Sciatic nerve (tissue), 2 donors: Measurements from ENCODE around the gene CDK17. TPM values are rescaled to one million over a fixed set of nuclear protein-coding genes. Genes with fewer than 3 reads are reported as not detected.
"Not testable (repeated sequence)": the region's sequence is repeated elsewhere in the genome, so short reads cannot be mapped to it uniquely, and the experiment has no call there.

Experiments used
- ATAC-seq: fragments of 200-7000 bp; cut with Tn5 transposase; one replicate; pipeline ENCODE4 v1.9.1; 2020; ENCODE audit warnings: mild to moderate bottlenecking, moderate library complexity
- DNase-seq: peaks from one replicate; pipeline ENCODE4 v3.0.0-alpha.2; 2020; ENCODE audit warnings: low spot score
- intact Hi-C: fragments of 100-400 bp; cut with DNase I; formaldehyde crosslinking; loops from one replicate; pipeline ENCODE4 v1.14.2; 2022
- total RNA-seq: library from RNA; stranded (reverse); fragmentation: NEBNext Ultra II Directional; extraction: Animal tissue kit (Norgen Biotek cat#: 25700); gene quantifications from one replicate; pipeline ENCODE4 v1.2.1, GENCODE V29; 2021
- donor health status: DM: no; HTN: no; CAD: no.
- donor health status: DM: no; HTN: no; CAD: no.

The CDK17 gene
- total RNA-seq, 1 donor from 2014 or later = 77.6 TPM

DNA sequence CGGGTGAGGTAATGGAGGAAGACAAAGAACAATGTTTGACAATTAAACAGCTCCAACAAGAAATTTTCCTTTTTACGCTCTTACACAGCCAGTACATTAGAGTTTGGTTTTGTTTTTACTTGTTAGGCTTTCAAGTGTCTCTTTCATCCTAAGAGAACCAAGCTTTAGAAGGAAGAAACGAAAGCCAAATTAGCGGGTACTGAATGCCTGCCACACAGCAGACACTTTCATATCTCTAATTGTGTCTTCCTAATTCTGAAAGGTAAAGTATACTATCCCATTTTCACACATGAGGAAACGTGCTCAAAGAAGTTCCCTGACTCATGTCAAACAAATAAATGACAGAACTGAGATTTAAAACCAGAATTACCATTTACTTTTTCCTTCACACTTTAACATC lies 65.0 kb downstream of the CDK17 start:
- intact Hi-C loops = no loop called here
- DNase-seq = no peak
- ATAC-seq = no peak

DNA sequence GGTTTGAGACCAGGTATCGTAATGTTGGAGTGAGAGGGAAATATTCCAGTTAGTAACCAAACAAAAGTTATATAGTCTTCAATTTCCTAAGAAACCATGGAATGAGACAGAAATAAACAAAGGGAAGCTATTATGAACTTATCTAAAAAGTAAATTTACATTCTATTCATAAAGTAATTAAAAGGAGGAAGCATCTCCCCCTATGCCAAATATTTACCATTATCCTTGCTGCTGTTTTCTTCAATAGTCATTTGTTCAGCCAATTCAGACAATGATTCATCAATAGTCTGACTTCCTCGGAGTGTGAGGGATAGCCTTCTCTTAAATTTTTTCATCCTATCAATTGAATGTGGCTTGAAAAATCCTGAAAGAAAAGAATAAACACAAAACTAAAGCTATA lies 65.7 kb downstream of the CDK17 start:
- ATAC-seq (no peak), DNase-seq (no peak)
- intact Hi-C loops = no loop called here

DNA sequence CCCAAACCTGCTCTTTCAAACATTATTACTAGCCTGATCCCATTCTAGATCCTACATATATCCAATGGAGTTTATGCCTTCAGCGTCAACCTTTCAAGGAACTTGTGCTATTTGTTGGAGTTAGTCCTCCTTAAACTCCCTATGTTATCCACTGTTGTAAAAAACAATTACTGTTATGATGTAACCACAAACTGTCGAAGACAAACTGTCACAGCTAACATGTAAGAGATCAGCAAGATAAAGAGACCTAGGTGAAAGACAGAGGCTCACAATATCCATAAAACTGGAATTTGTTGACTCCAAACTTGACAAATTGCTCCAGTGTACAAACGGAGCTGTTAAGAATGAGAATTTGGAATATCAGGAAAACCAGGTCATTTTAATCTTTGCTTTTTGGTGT lies 70.7 kb downstream of the CDK17 start:
- intact Hi-C loops = no loop called here
- no peak for ATAC-seq
- no peak for DNase-seq

DNA sequence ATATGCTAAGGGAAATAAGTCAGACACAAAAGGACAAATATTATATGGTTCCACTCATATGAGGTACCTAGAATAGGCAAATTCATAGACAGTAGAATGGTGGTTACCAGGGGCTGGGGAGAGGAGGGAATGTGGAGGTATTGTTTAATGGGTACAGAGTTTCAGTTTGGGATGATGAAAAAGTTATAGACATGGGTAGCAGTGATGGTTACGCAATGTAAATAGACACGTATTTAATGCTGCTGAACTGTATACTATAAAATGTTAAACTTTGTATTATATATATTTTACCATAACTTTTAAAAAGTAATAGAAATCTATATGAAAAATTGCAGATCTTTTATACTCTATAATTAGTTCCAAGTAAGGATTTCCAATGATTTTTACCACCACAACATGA lies 71.2 kb downstream of the CDK17 start:
- intact Hi-C loops = no loop called here
- no peak for DNase-seq
- ATAC-seq = no peak

DNA sequence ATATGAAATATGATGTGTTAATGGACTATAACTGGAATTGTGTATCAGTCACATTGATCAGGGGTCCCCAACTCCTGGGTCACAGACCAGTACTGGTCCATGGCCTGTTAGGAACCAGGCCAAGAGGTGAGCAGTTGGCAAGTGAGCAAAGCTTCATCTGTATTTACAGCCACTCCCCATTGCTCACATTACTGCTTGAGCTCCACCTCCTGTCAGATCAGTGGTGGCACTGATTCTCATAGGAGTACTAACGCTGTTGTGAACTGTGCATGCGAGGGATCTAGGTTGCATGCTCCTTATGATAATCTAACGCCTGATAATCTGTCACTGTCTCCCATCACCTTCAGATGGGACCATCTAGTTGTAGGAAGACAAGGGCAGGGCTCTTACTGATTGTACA lies 72.3 kb downstream of the CDK17 start:
- DNase-seq (no peak), ATAC-seq (no peak)
- intact Hi-C loops = no loop called here

DNA sequence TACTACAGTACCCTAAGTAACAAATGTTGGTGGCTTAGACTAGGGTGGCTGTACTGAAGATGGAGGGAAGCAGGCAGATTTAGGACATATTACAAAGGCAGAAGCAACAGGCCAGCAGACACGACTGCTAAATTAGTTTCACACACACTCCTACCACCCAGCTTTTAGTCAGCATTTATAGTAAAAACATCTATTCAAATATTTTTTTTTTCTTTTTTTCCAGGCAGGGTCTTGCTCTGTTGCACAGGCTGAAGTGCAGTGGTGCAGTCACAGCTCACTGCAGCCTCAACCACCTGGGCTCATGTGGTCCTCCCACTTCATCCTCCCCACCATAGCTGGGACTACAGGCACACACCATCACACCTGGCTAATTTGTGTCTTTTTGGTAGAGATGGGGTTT lies 72.9 kb downstream of the CDK17 start:
- DNase-seq (no peak), ATAC-seq (no peak)
- intact Hi-C loops = no loop called here

DNA sequence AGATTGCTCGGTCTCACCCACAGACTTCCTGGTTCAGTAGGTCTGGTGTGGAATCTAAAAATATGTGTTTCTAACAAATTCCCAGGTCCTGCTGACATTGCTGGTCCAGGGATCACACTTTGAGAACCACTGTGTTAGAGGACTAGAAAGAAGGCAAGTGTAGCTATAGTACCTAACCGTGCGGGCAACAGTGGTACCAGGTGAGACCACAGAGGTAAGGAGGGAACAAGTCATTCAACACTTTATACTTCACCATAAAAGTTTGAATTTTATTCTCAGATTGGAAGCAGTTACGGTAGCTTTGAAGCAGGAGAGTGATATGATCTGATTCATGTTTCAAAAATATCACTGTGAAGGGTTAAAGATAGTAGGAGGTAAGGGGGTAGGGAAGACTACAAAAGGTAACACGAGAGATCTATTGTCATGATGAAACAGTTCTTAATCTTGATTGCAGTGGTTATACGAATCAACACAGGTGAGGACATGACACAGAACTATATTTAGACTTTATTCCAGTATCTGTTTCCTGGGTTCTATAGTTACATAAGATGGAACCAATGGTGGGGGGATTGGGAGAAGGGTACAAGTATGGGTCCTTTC lies 73.5 kb downstream of the CDK17 start:
- intact Hi-C loops = no loop called here
- no peak for ATAC-seq

DNA sequence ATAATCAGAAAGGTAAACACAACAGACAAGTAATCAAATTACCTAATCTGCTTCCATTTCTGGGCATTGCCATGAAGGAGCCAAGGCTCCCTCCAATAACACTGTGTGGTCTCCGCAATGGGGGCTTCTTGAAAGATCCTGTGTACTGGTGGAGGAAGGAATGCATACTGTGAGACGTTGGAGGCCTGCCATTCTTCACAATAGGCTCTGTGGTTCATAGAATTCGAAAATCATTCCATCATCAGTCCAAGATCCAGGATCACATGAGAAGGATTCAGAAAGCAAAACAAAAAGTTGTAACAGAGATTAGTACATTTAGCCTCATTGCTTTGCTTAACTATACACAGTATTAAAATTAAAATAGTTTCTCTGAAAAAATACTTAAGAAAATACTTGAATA lies 76.3 kb downstream of the CDK17 start:
- DNase-seq = no peak
- ATAC-seq = no peak
- intact Hi-C loops = no loop called here

More for the DNA sequence above, 73.5 kb downstream of the CDK17 start:
- DNase-seq = no peak

DNA sequence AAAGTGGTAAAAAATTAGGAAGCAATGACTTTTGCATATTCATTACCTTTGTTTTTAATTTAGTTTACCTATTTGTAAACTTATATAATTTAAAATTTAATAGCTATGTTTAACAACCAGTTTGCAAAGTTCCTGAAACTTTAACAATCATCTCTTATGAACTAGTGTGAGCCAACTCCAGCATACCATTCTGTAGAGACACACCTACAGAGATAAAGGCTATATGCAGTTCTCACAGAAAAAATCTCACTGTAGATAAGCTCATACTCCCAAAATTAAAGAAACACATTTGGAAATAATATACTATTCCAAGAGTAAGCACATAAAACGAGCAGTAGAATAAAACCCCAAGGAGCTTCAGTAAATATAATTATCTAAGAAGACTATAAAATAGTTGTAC lies 77.5 kb downstream of the CDK17 start:
- intact Hi-C loops = no loop called here
- no peak for ATAC-seq
- no peak for DNase-seq

DNA sequence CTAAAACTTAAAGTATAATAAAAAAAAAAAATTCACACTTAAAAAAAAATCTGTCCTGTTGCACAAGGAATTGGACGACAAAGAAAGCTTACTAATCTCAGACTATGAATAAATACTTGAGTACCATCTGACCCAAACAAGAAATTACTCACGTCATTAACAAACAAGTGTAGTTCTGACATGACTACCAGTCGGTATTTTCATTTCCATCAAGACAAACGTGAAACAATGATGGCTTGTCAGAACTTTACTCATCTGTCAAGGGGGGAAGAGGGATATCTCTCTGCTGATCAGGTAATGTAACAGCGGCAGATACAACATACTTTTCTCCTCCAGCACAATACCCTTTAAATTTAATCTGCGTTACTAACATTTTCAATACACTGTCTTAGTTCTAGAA lies 78.3 kb downstream of the CDK17 start:
- intact Hi-C loops = no loop called here
- ATAC-seq (no peak), DNase-seq (no peak)

DNA sequence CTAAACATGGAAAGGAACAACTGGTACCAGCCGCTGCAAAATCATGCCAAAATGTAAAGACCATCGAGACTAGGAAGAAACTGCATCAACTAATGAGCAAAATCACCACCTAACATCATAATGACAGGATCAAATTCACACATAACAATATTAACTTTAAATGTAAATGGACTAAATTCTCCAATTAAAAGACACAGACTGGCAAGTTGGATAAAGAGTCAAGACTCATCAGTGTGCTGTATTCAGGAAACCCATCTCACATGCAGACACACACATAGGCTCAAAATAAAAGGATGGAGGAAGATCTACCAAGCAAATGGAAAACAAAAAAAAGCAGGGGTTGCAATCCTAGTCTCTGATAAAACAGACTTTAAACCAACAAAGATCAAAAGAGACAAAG lies 82.4 kb downstream of the CDK17 start:
- intact Hi-C loops, ATAC-seq, DNase-seq: not testable (repeated sequence)

DNA sequence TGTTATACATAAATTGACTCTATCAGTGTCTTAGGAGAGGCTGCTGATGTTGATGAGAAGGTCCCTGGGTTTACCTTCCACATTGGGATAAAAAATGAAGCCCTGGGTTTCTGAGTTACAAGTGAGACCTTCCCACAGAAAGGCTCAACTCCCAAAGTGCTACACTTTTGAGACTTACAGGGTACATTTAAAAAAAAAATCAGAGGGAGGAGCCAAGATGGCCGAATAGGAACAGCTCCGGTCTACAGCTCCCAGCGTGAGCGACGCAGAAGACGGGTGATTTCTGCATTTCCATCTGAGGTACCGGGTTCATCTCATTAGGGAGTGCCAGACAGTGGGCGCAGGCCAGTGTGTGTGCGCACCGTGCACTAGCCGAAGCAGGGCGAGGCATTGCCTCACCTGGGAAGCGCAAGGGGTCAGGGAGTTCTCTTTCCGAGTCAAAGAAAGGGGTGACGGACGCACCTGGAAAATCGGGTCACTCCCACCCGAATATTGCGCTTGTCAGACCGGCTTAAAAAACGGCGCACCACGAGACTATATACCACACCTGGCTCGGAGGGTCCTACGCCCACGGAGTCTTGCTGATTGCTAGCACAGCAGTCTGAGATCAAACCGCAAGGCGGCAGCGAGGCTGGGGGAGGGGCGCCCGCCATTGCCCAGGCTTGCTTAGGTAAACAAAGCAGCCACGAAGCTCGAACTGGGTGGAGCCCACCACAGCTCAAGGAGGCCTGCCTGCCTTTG lies 84.3 kb downstream of the CDK17 start:
- ATAC-seq, DNase-seq, intact Hi-C loops: not testable (repeated sequence)

DNA sequence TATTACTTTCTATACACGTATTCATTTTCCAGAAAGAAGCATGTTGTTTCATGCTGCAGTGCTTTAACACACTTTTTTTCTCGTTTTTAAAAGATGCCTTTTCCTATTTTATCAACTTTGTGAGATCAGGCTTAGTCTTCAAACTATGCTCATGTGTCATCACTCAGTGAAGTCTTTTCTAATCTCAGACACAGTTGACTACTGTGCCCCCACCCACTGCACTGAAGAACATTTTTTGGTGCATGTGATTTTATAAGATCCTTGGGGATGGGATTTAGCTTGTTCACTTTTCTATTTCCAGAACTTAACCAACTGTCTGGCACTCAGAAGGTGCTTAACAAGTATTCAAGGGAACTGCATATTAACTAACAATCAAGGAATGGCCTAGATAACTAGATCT lies 85.5 kb downstream of the CDK17 start:
- DNase-seq (no peak), ATAC-seq (no peak)
- intact Hi-C loops = no loop called here

DNA sequence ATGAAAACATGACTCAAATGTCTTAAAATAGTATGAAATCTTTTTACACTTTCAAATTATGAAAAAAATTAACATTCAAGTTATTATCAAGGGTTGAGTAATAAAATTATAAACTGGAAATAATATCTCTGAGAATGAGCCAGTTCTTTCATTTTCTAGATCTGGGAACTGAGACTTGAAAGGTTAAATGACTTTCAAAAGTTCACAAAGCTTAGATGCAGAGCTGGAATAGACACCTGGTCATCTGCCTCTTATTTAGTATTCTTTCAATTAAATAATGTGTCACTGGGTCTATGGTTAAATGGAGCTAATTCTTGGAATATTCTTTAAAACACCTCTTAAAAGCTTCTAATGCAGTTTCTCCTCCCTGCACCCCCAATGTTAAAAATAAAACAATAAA lies 86.6 kb downstream of the CDK17 start:
- intact Hi-C loops = no loop called here
- ATAC-seq (no peak), DNase-seq (no peak)

DNA sequence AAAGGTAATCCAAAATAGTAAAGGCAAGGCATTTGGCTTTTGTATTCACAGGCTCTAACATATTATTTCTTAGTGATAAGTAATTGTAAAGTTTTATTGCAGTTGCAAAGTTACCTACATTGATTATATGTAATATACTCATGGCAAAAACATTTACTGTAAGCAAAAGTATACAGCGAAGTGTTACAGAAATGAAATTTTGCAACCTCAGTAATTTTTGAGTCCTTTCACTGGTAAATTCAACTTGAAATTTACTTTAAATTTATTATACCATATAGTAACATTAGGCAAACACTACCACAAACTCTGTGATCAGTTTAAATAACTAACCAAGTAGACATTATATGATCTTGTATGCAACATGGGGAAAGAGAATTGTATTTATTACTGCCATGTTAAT lies 89.0 kb downstream of the CDK17 start:
- intact Hi-C loops = no loop called here
- DNase-seq (no peak), ATAC-seq (no peak)

DNA sequence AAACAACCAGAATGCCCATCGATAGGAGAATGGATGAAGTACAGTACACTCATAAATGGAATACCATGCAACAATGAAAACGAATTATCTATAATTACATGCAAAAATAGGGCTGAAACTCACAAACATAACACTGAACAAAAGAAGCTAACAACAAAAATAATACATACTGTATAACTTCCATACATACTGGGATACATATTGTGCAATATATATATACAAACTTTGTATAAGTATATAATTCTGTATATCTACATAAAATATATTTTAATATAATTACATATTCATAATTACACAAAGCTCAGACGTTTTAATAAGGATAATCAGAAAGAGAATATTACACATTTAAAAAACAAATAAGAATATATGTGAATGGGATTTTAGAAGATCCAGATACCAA lies 90.2 kb downstream of the CDK17 start:
- intact Hi-C loops = no loop called here
- DNase-seq (no peak), ATAC-seq (no peak)

DNA sequence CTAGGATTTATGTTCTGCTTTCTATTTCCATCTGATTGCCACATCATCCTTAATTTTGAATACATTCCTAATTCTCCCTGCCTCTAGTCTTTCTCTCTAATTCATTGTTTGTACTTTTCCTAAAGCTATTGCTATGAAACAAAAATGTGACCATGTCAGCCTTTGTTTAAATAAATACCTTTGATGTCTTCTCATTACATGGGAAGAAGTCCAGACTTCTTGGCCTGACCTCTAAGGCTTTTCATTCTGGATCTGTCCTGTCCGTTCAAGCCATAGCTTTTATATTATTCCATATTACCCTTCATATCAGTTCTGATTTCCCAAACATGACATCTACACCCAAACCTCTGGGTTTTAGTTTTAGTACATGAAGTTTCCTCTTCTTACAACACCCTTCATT lies 91.4 kb downstream of the CDK17 start:
- ATAC-seq = no peak
- no peak for DNase-seq
- intact Hi-C loops = no loop called here

DNA sequence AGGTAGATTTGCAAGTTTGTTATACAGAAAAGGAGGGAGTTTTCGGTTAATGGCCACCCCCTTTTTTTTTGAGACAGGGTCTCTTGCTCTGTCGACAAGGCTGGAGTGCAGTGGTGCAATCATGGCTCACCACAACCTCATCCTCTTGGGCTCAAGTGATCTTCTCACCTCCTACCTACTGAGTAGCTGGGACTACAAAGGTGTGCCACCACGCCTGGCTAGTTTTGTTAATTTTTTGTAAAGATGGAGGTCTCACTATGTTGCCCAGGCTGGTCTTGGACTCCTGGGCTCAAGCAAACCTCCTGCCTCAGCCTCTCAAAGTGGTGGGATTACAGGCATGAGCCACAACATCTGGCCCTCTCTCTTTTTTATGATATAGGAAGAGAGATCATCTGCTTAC lies 94.6 kb downstream of the CDK17 start:
- ATAC-seq (no peak), DNase-seq (no peak)
- intact Hi-C loops = no loop called here

DNA sequence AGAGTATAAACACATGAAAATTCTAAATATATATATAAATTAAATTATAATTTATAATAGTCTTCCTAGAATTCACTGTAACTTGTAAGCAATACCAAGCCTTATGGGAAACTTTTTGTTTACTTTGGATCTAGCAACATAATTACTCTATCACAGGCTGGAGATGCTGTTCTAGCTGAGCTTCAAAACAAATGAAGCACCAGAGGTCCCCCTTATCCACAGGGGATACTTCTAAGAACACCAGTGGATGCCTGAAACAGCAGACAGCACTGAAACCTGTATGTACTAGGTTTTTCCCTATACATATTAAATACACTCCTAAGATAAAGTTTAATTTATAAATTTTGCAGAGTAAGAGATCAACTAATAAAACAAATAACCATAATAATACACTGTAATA lies 96.6 kb downstream of the CDK17 start:
- no peak for ATAC-seq

DNA sequence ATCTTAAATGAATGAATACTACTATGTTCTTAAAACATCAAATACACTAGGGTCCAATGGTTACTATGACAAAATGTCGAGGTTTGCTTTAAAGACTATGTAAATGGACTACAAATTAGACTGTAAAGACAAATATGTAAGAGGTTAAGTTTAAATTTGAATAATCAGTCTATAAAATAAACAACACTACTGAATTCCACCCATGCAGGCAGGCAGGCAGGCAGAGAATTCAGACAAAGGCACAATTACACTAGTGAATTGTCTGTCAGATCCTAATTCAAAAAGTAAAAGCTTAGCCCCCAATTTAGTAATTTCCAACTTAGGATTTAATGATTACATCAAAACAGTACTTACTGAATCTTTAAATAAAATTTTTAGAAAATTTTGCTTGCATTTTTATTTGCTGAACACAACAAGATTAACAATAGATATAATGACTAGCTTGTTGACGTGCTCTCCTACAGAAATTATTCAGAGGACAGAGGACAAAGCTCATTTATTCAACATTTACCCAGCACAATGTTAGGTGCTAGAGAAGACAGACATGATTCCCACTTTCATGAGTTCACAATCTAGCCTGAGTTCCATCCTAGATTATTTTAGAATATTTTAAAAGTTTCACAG lies 97.4 kb downstream of the CDK17 start:
- intact Hi-C loops = no loop called here
- ATAC-seq (no peak), DNase-seq (no peak)

More for the DNA sequence above, 96.6 kb downstream of the CDK17 start:
- no peak for DNase-seq
- intact Hi-C loops = no loop called here

DNA sequence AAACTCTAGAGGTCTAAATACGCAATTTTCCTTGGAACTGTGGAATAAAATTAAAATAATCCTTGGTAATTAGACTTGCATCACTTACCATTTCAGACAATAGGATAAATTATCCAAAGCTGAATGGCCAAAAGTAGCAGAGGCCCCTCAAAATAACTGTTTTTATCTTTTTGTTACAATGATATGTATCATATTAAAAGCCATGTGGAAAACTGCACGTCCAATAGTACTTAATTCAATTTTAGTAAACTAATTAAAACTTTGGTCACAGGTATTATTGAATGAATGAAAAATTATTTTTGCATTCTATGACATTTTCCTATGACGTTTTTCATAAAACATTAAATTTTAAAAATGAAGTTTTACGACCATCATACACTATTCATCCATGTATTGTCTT lies 98.5 kb downstream of the CDK17 start:
- intact Hi-C loops = no loop called here
- no peak for DNase-seq

More for the DNA sequence above, 98.5 kb downstream of the CDK17 start:
- ATAC-seq = no peak
